Keratinocyte (primary cell): ENCODE data around the gene KIF3C.

Source experiments
- EZH2 ChIP-seq: IDR thresholded peaks from one replicate; pipeline ENCODE4 v1.6.1; 2012; ENCODE audit warnings: inconsistent platforms, mild to moderate bottlenecking, low read length, moderate library complexity
- TF ChIP-seq, protein P1 (sequence below), 3 experiments: IDR thresholded peaks in 1 of 3; conservative IDR thresholded peaks in 1 of 3; optimal IDR thresholded peaks in 1 of 3; 2 replicates in 2 of 3; 3 replicates in 1 of 3; pipeline versions ENCODE3 to v1.5.1; 2011; ENCODE audit warnings: low read length in 3 of 3, mild to moderate bottlenecking in 3 of 3, moderate library complexity in 2 of 3, control low read depth in 1 of 3, inconsistent platforms in 1 of 3; ENCODE audit not compliant: insufficient read depth in 2 of 3; ENCODE audit errors: extremely low read depth in 1 of 3

DNA sequence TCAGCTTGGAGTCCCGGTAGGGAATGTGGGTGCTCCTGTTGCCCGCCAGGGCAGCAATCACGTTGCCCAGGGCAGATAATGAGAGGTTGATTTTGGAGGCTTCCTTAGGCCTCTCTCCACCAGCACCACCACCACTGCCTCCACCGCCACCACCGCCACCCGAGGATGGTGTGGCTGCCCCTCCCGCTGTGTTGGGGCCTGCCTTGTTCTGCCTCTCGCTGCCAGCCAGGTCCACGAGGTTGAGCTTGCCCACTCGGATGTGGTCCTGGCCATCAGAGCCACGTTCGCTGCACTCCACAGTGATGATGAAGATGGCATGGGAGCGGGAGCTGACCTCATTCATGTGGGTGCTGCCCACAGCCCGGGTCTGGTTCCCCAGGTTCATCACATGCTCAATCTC lies 1.3 kb downstream of the KIF3C start:
- TF ChIP-seq, protein P1, sequence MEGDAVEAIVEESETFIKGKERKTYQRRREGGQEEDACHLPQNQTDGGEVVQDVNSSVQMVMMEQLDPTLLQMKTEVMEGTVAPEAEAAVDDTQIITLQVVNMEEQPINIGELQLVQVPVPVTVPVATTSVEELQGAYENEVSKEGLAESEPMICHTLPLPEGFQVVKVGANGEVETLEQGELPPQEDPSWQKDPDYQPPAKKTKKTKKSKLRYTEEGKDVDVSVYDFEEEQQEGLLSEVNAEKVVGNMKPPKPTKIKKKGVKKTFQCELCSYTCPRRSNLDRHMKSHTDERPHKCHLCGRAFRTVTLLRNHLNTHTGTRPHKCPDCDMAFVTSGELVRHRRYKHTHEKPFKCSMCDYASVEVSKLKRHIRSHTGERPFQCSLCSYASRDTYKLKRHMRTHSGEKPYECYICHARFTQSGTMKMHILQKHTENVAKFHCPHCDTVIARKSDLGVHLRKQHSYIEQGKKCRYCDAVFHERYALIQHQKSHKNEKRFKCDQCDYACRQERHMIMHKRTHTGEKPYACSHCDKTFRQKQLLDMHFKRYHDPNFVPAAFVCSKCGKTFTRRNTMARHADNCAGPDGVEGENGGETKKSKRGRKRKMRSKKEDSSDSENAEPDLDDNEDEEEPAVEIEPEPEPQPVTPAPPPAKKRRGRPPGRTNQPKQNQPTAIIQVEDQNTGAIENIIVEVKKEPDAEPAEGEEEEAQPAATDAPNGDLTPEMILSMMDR (optimal IDR thresholded peaks at IDR 0.05 in 1 of 3, IDR thresholded peaks at IDR 0.05 in 1 of 3, conservative IDR thresholded peaks at IDR 0.05 in 1 of 3; ENCODE audit: extremely low read depth in 1 of 3, insufficient read depth in 2 of 3, low read length in 3 of 3): no peak
- no peak for TF ChIP-seq EZH2
